ENCODE results near the gene C10orf105. TPM values are rescaled to one million over a fixed set of nuclear protein-coding genes. Genes with fewer than 3 reads are reported as not detected.

C10orf105 gene
- total RNA-seq, 2 experiments from 2014 or later = 0.09 to 0.15 TPM

DNA sequence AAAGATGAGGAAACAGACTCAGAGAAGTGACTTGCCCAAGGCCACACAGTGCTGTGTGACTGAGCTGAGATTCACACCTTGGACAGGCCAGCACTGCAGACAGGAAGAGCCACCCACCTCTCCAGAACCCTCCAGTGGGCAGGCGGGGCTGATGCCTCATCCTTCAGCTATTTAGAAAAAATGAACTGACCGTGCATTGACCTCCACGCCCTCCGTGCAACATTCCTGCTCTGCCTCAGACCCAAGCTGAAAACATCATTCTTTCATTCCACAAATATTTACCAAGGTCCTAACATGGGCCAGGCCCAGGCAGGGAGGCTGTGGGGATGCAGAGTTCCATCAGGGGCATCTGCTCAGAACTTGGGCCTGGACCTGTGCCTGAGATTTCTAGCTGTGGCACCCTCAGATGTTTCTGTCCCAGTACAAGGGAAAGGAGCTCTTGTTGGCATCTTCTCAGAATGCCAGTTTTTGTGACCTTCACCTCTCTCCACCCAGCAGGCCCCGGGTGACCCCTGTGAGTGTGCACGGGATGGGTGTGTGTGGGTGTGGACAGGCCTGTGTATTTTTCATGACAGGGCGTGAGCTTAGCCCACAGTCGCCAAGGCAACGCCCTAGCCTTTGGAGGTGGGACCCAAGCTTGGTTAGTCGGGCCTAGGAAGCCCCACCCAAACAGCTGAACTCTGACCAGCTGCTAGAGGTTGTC, 47.3 kb upstream of the C10orf105 start:
- Histone ChIP-seq H3K79me2 (ENCODE audit: insufficient read depth, low read depth, low read length) (no peaks in the 10 kb centered on the region), H3K9me2 (ENCODE audit: insufficient read depth, low read length) (no peaks in the 10 kb centered on the region), H3K36me3 (ENCODE audit: insufficient read depth, low read length) (no peaks in the 10 kb centered on the region), H3K27ac (ENCODE audit: low read depth, low read length, poor library complexity, severe bottlenecking) (no peak overlapping the region), H4K20me1 (ENCODE audit: insufficient read depth, low read length) (no peaks in the 10 kb centered on the region), H2AFZ (ENCODE audit: low read length) (no peak overlapping the region), H3K4me3 (ENCODE audit: low read depth, low read length, poor library complexity, severe bottlenecking) (no peak overlapping the region), H3K4me2 (ENCODE audit: low read length) (no peak overlapping the region), H3K9me3 (ENCODE audit: low read length) (no peaks in the 10 kb centered on the region), H3K4me1 (ENCODE audit: insufficient read depth, low read length, poor library complexity, severe bottlenecking) (peaks cover 19% of the 10 kb centered on the region)
- no peak for DNase-seq (ENCODE audit: low spot score)
- no TSS peak for BruUV-seq (replicated peaks)
- CTCF ChIA-PET (ENCODE audit: unreplicated experiment) = no interaction called here
- intact Hi-C loops (cut with micrococcal nuclease; ENCODE audit: unreplicated experiment) = no loop called here
- POLR2A ChIA-PET = interaction anchor here (1.1 to 1.4 kb wide), 2 partner anchors 9 to 40 kb away, joined by 4 to 5 read pairs; no protein-coding TSS in a partner anchor
- no peak for TF ChIP-seq EZH2phosphoT487 (IDR thresholded peaks at IDR 0.05; ENCODE audit: borderline replicate concordance, low read depth, low read length)
- TF ChIP-seq, protein P1, sequence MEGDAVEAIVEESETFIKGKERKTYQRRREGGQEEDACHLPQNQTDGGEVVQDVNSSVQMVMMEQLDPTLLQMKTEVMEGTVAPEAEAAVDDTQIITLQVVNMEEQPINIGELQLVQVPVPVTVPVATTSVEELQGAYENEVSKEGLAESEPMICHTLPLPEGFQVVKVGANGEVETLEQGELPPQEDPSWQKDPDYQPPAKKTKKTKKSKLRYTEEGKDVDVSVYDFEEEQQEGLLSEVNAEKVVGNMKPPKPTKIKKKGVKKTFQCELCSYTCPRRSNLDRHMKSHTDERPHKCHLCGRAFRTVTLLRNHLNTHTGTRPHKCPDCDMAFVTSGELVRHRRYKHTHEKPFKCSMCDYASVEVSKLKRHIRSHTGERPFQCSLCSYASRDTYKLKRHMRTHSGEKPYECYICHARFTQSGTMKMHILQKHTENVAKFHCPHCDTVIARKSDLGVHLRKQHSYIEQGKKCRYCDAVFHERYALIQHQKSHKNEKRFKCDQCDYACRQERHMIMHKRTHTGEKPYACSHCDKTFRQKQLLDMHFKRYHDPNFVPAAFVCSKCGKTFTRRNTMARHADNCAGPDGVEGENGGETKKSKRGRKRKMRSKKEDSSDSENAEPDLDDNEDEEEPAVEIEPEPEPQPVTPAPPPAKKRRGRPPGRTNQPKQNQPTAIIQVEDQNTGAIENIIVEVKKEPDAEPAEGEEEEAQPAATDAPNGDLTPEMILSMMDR (conservative IDR thresholded peaks at IDR 0.05; ENCODE audit: low read length) = no peak

DNA sequence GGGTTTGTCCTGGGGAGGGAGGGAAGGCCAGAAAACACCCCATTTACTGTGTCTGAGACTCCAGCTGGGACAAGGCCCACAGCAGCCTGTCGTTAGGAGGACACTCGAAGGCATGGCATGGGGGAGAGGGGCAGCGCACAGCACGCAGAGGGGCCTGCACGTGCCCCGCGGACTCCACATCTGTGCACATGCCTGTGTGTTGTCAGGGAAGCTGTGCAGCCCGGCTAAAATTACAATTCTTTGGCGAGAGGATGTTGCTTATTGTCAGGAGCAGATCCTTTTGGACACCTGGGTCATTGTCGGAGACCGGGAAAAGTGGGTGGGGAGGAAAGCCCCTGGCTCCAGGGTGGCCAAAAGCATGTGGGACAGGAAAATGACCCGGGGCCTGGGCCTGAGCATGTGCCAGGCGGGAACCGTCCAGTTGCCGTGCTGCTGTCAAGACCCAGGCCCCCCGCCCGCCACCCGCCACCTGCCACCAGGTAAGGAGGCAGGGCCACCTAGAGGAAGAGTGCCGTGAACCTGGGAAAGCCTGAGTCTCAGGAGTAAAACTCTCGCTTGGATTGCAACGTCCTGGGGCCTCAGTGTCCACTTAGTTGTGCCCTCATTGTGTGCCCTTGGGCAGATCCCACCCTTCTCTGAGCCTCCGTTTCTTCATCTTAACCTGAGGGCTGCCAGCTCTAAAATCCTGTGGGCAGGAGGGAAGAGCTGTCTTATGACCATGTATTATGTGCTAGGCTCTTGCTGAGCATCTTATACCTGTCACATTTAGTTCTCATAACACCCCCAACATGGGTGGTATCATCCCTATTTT, 46.5 kb upstream of the C10orf105 start:
- intact Hi-C loops (cut with micrococcal nuclease; ENCODE audit: unreplicated experiment) = no loop called here
- Histone ChIP-seq H3K4me1 (ENCODE audit: insufficient read depth, low read length, poor library complexity, severe bottlenecking) (peaks cover 15% of the 10 kb centered on the region), H3K36me3 (ENCODE audit: insufficient read depth, low read length) (no peaks in the 10 kb centered on the region), H3K27ac (ENCODE audit: low read depth, low read length, poor library complexity, severe bottlenecking) (no peak overlapping the region), H3K4me3 (ENCODE audit: low read depth, low read length, poor library complexity, severe bottlenecking) (no peak overlapping the region), H2AFZ (ENCODE audit: low read length) (no peak overlapping the region), H4K20me1 (ENCODE audit: insufficient read depth, low read length) (no peaks in the 10 kb centered on the region), H3K4me2 (ENCODE audit: low read length) (no peak overlapping the region), H3K9me3 (ENCODE audit: low read length) (no peaks in the 10 kb centered on the region), H3K79me2 (ENCODE audit: insufficient read depth, low read depth, low read length) (no peaks in the 10 kb centered on the region), H3K9me2 (ENCODE audit: insufficient read depth, low read length) (no peaks in the 10 kb centered on the region)
- DNase-seq (ENCODE audit: low spot score) = no peak
- POLR2A ChIA-PET = interaction anchor here (1.4 kb wide), 1 partner anchor 9 kb away, joined by 5 read pairs; no protein-coding TSS in a partner anchor
- no peak for TF ChIP-seq EZH2phosphoT487 (IDR thresholded peaks at IDR 0.05; ENCODE audit: borderline replicate concordance, low read depth, low read length)
- TF ChIP-seq, protein P1 (conservative IDR thresholded peaks at IDR 0.05; ENCODE audit: low read length) = no peak
- CTCF ChIA-PET (ENCODE audit: unreplicated experiment) = interaction anchor here (0.6 kb wide), 3 partner anchors 62 to 210 kb away, joined by 3 to 7 read pairs (median 4); no protein-coding TSS in a partner anchor
- no TSS peak for BruUV-seq (replicated peaks)

Measured in OCI-LY7 (cell line).